ENCODE data around the gene SKAP1. TPM values are rescaled to one million over a fixed set of nuclear protein-coding genes. Genes with fewer than 3 reads are reported as not detected.
A peak's percentile ranks its signal among the peaks of the same experiment; 100 is the strongest.

The SKAP1 gene
- total RNA-seq, 6 experiments from 2014 or later = 4.5 to 51.0 (median 17.5) TPM

- Histone ChIP-seq H3K36me3 (no peaks in the 10 kb centered on the region), H3K27ac (peak overlapping the region; percentile 65 to 94 (median 87)), H3K27me3 (no peaks in the 10 kb centered on the region), H3K4me1 (peaks cover 0 to 31% (median 6%) of the 10 kb centered on the region in 4 donors), H3K9me3 (no peaks in the 10 kb centered on the region), H3K4me3 (peak overlapping the region; percentile 15 to 53 (median 52))
- WGBS (ENCODE audit: insufficient coverage, low coverage, low lambda C conversion rate, missing lambda C conversion rate) = 35% methylated on average over 5 of the region's 5 CpGs
- no peak for TF ChIP-seq CTCF (IDR thresholded peaks at IDR 0.05)
- TF ChIP-seq POLR2A (IDR thresholded peaks at IDR 0.05) = no peak
- ATAC-seq (peak; percentile 69 to 82 (median 80)), DNase-seq (no peak)
- intact Hi-C loops (cut with DNase I) = no loop called here
These were observed 267.6 kb downstream of the SKAP1 start for GRCh38 chr17:48162306-48162934.

DNA sequence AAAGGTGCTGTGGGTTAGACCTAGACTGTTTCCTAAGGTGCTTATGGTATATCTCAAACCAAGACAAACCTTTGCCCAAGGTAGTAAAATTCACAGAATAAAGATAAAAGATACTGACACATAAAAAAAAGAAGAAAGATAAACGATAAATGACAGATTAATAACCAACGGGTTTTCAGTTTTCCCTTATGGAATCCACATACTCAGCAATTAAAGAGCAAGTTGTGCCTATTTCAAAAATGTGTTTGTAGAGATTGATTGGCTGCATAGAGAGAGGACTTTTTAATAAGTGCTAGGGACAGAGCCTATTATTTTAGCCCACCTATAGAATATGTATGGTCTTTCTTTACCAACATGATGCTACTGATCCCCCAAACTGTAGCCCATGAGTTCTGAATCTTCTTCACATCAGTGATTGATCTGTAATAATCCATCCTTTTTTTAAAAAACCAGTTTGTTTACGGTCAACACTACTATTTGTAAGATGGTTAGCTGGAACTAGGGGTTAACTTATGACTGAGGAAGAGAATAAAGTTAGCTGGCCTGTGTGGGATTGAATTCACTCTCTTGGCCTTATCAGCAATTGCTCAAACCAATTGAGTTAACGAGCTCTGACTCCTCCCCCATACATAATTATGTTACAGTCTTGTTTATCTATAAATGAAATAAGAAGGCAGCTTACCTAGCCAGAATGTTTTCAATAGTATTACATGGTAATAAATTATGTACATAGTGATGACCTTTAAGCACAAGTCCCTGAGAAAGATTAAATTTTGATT lies 268.7 kb downstream of the SKAP1 start:
- no peak for DNase-seq
- Histone ChIP-seq H3K4me3 (peak overlapping the region; percentile 15 to 53 (median 52)), H3K9me3 (no peaks in the 10 kb centered on the region), H3K4me1 (peaks cover 0 to 31% (median 6%) of the 10 kb centered on the region in 4 donors), H3K27me3 (no peaks in the 10 kb centered on the region), H3K27ac (peak overlapping the region; percentile 65 to 94 (median 87)), H3K36me3 (no peaks in the 10 kb centered on the region)
- intact Hi-C loops (cut with DNase I) = no loop called here
- ATAC-seq = peak in 2 of 4 donors; percentile 7 to 10
- TF ChIP-seq POLR2A (IDR thresholded peaks at IDR 0.05) = no peak
- 18% methylated on average over 4 of the region's 4 CpGs for WGBS (ENCODE audit: insufficient coverage, low coverage, low lambda C conversion rate, missing lambda C conversion rate)

GRCh38 chr17:48160177-48161081 lies 269.6 kb downstream of the SKAP1 start:
- peak overlapping the region; percentile 15 to 53 (median 52) for H3K4me3 ChIP-seq
- no peaks in the 10 kb centered on the region for H3K27me3 ChIP-seq
- no peaks in the 10 kb centered on the region for H3K9me3 ChIP-seq
- peak overlapping the region; percentile 65 to 94 (median 87) for H3K27ac ChIP-seq
- intact Hi-C loops (cut with DNase I) = no loop called here
- H3K4me1 ChIP-seq = peaks cover 0 to 31% (median 6%) of the 10 kb centered on the region in 4 donors
- peak; percentile 25 to 63 (median 60) for DNase-seq
- WGBS (ENCODE audit: insufficient coverage, low coverage, low lambda C conversion rate, missing lambda C conversion rate) = 64% methylated on average over 5 of the region's 5 CpGs
- no peak for TF ChIP-seq POLR2A (IDR thresholded peaks at IDR 0.05)
- TF ChIP-seq CTCF (IDR thresholded peaks at IDR 0.05) = no peak
- peak; percentile 50 to 67 (median 58) for ATAC-seq
- no peaks in the 10 kb centered on the region for H3K36me3 ChIP-seq

DNA sequence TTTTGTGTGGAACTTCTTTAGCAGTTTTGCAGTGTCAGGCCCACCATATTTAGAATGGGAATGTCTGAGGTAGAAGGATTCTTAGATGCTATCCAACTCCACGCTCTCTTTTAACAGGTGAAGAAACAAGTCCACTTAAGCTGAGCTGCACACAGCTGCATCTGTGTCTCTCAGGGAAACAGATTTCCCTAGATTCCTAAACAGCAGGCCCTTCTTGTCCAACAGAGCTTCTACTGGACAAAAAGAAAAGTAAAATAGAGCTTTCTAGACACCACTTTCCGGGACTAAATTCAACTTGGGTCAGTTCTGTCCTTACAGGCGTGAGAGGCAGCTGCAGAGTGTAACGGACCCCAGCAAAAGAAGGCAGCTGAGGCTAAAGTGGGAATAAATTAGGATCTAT lies 270.8 kb downstream of the SKAP1 start:
- no peaks in the 10 kb centered on the region for H3K36me3 ChIP-seq
- H3K27me3 ChIP-seq = no peaks in the 10 kb centered on the region
- 75% methylated on average over 4 of the region's 4 CpGs for WGBS (ENCODE audit: insufficient coverage, low coverage, low lambda C conversion rate, missing lambda C conversion rate)
- intact Hi-C loops (cut with DNase I) = no loop called here
- peaks cover 0 to 33% (median 8%) of the 10 kb centered on the region in 4 donors for H3K4me1 ChIP-seq
- no peaks in the 10 kb centered on the region for H3K9me3 ChIP-seq
- no peak for TF ChIP-seq CTCF (IDR thresholded peaks at IDR 0.05)
- TF ChIP-seq POLR2A (IDR thresholded peaks at IDR 0.05) = no peak
- ATAC-seq (no peak), DNase-seq (no peak)
- peak overlapping the region; percentile 65 to 94 (median 87) for H3K27ac ChIP-seq
- no peak overlapping the region for H3K4me3 ChIP-seq
